RPMI8226 (cell line): ENCODE results near the gene TMPRSS13.

ENCODE experiments used
- DNase-seq: peaks from one replicate; pipeline ENCODE4 v3.0.0-alpha.2; 2015

The TMPRSS13 gene

GRCh38 chr11:117884994-117885393 lies 44.2 kb downstream of the TMPRSS13 start:
- no peak for DNase-seq

GRCh38 chr11:117883063-117883462 lies 46.1 kb downstream of the TMPRSS13 start:
- no peak for DNase-seq

- DNase-seq: no peak
Measured at GRCh38 chr11:117882311-117882905, 46.8 kb downstream of the TMPRSS13 start.

GRCh38 chr11:117881217-117881616 lies 48.0 kb downstream of the TMPRSS13 start:
- DNase-seq: no peak

GRCh38 chr11:117879516-117880480 lies 49.4 kb downstream of the TMPRSS13 start:
- DNase-seq: no peak

- DNase-seq: no peak
Measured at GRCh38 chr11:117878939-117879475, 50.2 kb downstream of the TMPRSS13 start.

- DNase-seq: no peak
Measured at GRCh38 chr11:117878314-117878938, 50.8 kb downstream of the TMPRSS13 start.

GRCh38 chr11:117877120-117877784 lies 52.0 kb downstream of the TMPRSS13 start:
- no peak for DNase-seq

GRCh38 chr11:117876341-117877119 lies 52.7 kb downstream of the TMPRSS13 start, which contains the start of gene FXYD6:
FXYD6 (minus strand) TSS chr11:117876658; CDS start chr11:117842776, 33,882 bp downstream.
- no peak for DNase-seq

GRCh38 chr11:117876059-117876340 lies 53.2 kb downstream of the TMPRSS13 start:
- DNase-seq: no peak

- no peak for DNase-seq
Measured at GRCh38 chr11:117875382-117876058, 53.7 kb downstream of the TMPRSS13 start.

GRCh38 chr11:117874910-117875381 lies 54.3 kb downstream of the TMPRSS13 start:
- DNase-seq: no peak

GRCh38 chr11:117874253-117874909 lies 54.8 kb downstream of the TMPRSS13 start:
- DNase-seq: no peak

GRCh38 chr11:117873828-117874125 lies 55.4 kb downstream of the TMPRSS13 start:
- DNase-seq: no peak

GRCh38 chr11:117872975-117873827 lies 56.0 kb downstream of the TMPRSS13 start:
- DNase-seq: peak; percentile 25

GRCh38 chr11:117872420-117872961 lies 56.7 kb downstream of the TMPRSS13 start:
- DNase-seq: no peak

- no peak for DNase-seq
Measured at GRCh38 chr11:117871784-117872183, 57.4 kb downstream of the TMPRSS13 start.

GRCh38 chr11:117871160-117871559 lies 58.0 kb downstream of the TMPRSS13 start:
- DNase-seq: no peak

- peak; percentile 64 for DNase-seq
Measured at GRCh38 chr11:117870103-117870952, 58.9 kb downstream of the TMPRSS13 start.
